NCI-H2081 (cell line): ENCODE results near the gene ST3GAL5.

Experiments
- DNase-seq, 2 experiments: peaks; one replicate each; lab custom pipeline; 2025; lab: John Stamatoyannopoulos, UW

Gene ST3GAL5

DNA sequence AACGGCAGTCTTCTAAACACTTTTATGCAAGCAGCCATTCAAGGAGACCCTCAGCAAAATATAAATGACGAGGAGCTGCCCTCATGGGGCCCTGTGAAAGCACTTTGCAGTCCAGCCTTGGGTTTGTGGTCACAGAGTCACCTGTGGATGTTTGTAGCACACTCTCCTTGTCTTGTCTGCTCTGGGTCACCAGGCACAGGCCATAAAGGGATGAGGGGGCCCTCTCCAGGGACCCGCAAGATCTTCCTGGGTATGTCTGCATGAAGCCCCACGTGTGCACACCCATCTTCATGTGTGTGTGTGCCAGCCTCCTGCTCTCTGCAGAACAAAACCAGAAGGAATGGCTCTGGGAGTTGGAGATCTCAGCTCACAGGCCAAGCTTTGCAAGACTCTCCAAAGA is 98.8 kb downstream of the ST3GAL5 start:
- no peak for DNase-seq

- DNase-seq = no peak
Measured at GRCh38 chr2:85789271-85789670, 99.5 kb downstream of the ST3GAL5 start.

DNA sequence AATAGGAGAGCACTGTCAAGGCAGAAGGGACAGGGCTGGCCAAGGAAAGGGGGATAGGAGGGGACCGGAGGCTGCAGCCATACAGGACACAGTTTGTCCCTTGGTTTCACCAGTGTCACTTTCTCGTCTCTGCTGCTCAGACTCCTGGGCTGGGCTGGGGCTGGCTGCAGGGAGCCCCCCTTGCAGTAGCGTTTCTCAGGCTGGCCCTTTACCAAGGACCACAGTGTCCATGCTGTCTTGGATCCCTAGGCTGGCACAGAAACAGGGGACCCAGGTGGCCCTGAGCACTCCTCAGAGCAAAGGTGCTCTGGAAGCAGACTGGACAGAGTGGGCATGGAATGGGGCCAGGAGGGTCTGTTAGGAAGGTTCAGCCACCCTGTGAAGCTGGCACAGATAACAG is 100.2 kb downstream of the ST3GAL5 start:
- DNase-seq = no peak

DNA sequence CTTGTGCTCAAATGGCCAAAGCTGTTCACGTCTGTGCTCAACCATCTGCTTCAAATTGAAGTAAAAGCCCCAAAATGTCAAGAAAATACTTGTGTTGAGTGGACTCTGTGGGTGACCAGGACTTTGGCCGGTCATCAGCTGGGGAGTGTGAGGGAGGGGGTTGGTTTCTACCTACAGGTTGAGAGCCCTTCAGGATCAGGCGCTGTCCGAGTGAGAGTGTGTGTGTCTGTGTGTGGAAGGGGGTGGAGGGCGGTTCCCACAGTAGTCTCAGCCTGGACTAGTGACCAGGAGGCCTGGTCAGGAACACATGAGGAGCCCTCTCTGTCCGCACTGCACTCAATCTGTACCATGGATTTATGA is 100.8 kb downstream of the ST3GAL5 start:
- no peak for DNase-seq

DNA sequence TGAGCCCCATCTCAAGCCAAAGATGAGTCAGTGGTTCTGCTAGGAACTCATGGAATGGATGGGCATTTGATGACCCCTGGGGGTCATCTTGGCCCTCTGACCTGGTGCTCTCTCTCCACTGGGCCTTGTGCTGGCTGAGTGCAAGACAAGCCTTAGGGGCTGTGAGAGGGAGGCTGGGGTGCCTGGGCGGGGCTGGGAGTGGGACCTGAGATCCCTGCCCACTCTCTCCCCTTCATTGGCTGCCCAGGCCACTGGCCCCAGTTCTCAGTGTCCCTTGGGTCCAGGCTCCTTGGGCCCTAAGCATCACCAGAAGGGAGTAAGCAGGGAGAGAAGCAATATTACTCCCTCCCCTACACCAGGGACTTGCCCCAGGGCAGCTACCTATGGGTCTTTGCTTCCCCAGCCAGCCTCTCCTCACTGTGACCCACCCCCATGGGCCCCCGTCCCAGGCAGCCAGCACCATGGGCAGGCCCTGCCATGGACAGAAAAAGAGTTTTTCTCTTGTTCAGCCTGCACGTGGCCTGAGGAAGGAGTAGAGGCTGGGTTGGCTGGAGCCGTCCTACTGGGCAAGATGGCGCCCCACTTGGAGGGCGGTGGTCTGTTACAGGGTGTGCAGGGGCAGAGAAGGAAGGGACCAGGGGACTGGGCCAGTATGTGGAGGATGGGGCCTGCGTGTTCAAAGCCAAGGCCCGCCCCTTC is 101.4 kb downstream of the ST3GAL5 start:
- DNase-seq = no peak
